Parathyroid adenoma (tissue), 2 donors: ENCODE data around the gene SLC37A3.
"Not testable (repeated sequence)": the region's sequence is repeated elsewhere in the genome, so short reads cannot be mapped to it uniquely, and the experiment has no call there.

ENCODE experiments used
- H2AFZ ChIP-seq: fragments of 300-600 bp; sonication (generic); one replicate; pipeline ENCODE4 v1.7.0; 2017; ENCODE audit warnings: antibody characterized with exemption, mild to moderate bottlenecking
- H3K27ac ChIP-seq: fragments of 300-600 bp; sonication (generic); one replicate; pipeline ENCODE4 v1.7.0; 2017
- H3K27me3 ChIP-seq: fragments of 300-600 bp; sonication (generic); one replicate; pipeline ENCODE4 v1.7.0; 2017; ENCODE audit warnings: low read length; ENCODE audit not compliant: control insufficient read depth, insufficient read depth
- H3K36me3 ChIP-seq: fragments of 300-600 bp; sonication (generic); one replicate; pipeline ENCODE4 v1.7.0; 2017; ENCODE audit warnings: low read length; ENCODE audit not compliant: control insufficient read depth, insufficient read depth
- H3K4me1 ChIP-seq: fragments of 300-600 bp; sonication (generic); one replicate; pipeline ENCODE4 v1.7.0; 2017; ENCODE audit warnings: control low read depth
- H3K4me2 ChIP-seq: fragments of 300-600 bp; sonication (generic); one replicate; pipeline ENCODE4 v1.7.0; 2017; ENCODE audit warnings: low read length
- H3K4me3 ChIP-seq: fragments of 300-600 bp; sonication (generic); one replicate; pipeline ENCODE4 v1.7.0; 2017; ENCODE audit warnings: low read depth, low read length
- H3K79me2 ChIP-seq: fragments of 300-600 bp; sonication (generic); one replicate; pipeline ENCODE4 v1.7.0; 2017; ENCODE audit warnings: control low read depth
- H3K9ac ChIP-seq: fragments of 300-600 bp; sonication (generic); one replicate; pipeline ENCODE4 v1.7.0; 2017; ENCODE audit warnings: mild to moderate bottlenecking
- H3K9me3 ChIP-seq: fragments of 300-600 bp; sonication (generic); one replicate; pipeline ENCODE4 v1.7.0; 2017; ENCODE audit warnings: low read length; ENCODE audit not compliant: control insufficient read depth
- CTCF ChIP-seq: fragments of 300-600 bp; sonication (generic); IDR thresholded peaks from one replicate; pipeline ENCODE4 v1.7.0; 2017; ENCODE audit warnings: antibody characterized with exemption, mild to moderate bottlenecking
- donor health status: primary hyperparathyroidism.

SLC37A3 gene

GRCh38 chr7:140345426-140345825 lies 52.9 kb downstream of the SLC37A3 start:
- H3K9ac ChIP-seq = no peak overlapping the region
- TF ChIP-seq CTCF = no peak
- H2AFZ ChIP-seq = no peak overlapping the region
- no peaks in the 10 kb centered on the region for H3K9me3 ChIP-seq
- peaks cover 4% of the 10 kb centered on the region for H3K79me2 ChIP-seq
- H3K36me3 ChIP-seq = no peaks in the 10 kb centered on the region
- no peak overlapping the region for H3K4me2 ChIP-seq
- H3K4me1 ChIP-seq = no peaks in the 10 kb centered on the region
- H3K4me3 ChIP-seq = no peak overlapping the region
- H3K27ac ChIP-seq = no peak overlapping the region
- H3K27me3 ChIP-seq = no peaks in the 10 kb centered on the region

GRCh38 chr7:140342727-140343514 lies 55.4 kb downstream of the SLC37A3 start:
- no peak overlapping the region for H3K27ac ChIP-seq
- no peaks in the 10 kb centered on the region for H3K36me3 ChIP-seq
- no peak overlapping the region for H3K4me2 ChIP-seq
- H2AFZ ChIP-seq = no peak overlapping the region
- H3K4me1 ChIP-seq = no peaks in the 10 kb centered on the region
- peak; percentile 25 for TF ChIP-seq CTCF
- H3K9me3 ChIP-seq = no peaks in the 10 kb centered on the region
- H3K79me2 ChIP-seq = no peaks in the 10 kb centered on the region
- H3K4me3 ChIP-seq = no peak overlapping the region
- no peaks in the 10 kb centered on the region for H3K27me3 ChIP-seq
- H3K9ac ChIP-seq = no peak overlapping the region

DNA sequence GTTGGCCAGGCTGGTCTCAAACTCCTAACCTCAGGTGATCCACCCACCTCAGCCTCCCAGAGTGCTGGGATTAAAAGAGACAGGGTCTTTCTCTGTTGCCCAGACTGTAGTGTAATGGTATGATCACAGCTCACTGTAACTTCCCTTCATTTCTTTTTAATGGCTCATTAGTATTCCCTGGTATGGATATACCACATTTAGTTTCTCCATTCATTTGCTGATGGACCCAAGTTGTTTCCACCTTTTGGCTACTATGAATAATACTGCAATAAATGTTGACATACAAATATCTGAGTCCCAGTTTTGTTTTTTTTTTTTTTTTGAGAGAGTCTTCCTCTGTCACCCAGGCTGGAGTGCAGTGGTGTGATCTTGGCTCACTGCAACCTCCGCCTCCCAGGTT lies 59.4 kb downstream of the SLC37A3 start:
- not testable (repeated sequence) for H2AFZ ChIP-seq, H3K79me2 ChIP-seq, H3K27me3 ChIP-seq, H3K4me2 ChIP-seq, H3K36me3 ChIP-seq, H3K4me1 ChIP-seq, H3K9ac ChIP-seq, H3K9me3 ChIP-seq, H3K4me3 ChIP-seq, H3K27ac ChIP-seq

DNA sequence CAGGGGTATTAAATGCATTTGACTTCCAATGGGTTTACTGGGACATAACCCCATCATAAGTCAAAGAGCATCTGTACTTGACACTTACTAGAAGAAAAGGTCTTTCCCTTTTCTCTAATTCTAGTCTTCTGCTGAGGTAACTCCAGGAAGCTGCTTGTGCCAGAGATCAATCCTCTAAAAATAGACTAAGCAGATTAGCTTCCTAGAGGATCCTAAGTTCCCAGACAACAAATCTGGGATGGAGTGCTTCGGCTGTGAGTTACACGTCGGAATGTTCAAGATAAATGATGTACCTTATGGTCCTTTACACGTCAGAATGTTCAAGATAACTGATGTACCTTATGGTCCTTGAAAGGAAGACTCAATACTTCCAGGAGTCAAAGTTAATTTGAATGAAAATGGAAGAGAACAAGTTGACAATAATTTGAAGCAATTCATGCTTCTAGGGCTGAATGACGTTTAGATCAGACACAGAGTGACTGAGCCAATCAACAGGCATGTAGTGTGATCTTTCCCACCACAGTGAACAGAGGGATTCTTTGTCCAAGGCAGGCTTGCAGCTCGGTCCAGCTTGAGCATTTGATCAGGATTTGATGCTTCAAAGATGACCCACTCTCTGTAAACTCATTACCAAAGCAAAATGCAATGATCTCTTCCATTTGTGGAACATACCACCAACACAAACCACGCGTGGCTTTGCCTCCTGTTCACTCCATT lies 63.8 kb downstream of the SLC37A3 start:
- no peaks in the 10 kb centered on the region for H3K9me3 ChIP-seq
- H3K79me2 ChIP-seq = no peaks in the 10 kb centered on the region
- H3K27me3 ChIP-seq = no peaks in the 10 kb centered on the region
- H3K9ac ChIP-seq = no peak overlapping the region
- H3K4me2 ChIP-seq = no peak overlapping the region
- H3K4me1 ChIP-seq = no peaks in the 10 kb centered on the region
- no peak overlapping the region for H2AFZ ChIP-seq
- H3K36me3 ChIP-seq = no peaks in the 10 kb centered on the region
- H3K4me3 ChIP-seq = no peak overlapping the region
- H3K27ac ChIP-seq = no peak overlapping the region
- no peak for TF ChIP-seq CTCF

GRCh38 chr7:140333686-140334085 lies 64.6 kb downstream of the SLC37A3 start:
- H3K9me3 ChIP-seq = no peaks in the 10 kb centered on the region
- TF ChIP-seq CTCF = no peak
- H3K4me2 ChIP-seq = no peak overlapping the region
- no peak overlapping the region for H3K4me3 ChIP-seq
- H3K27me3 ChIP-seq = no peaks in the 10 kb centered on the region
- H3K9ac ChIP-seq = no peak overlapping the region
- no peak overlapping the region for H2AFZ ChIP-seq
- no peaks in the 10 kb centered on the region for H3K4me1 ChIP-seq
- no peaks in the 10 kb centered on the region for H3K36me3 ChIP-seq
- H3K27ac ChIP-seq = no peak overlapping the region
- H3K79me2 ChIP-seq = no peaks in the 10 kb centered on the region
